Measurements from ENCODE around the gene C21orf58. TPM values are rescaled to one million over a fixed set of nuclear protein-coding genes. Genes with fewer than 3 reads are reported as not detected.

The C21orf58 gene
- total RNA-seq, 3 donors from 2014 or later, result 0.96 to 2.9 (median 2.6) TPM

- TF ChIP-seq POLR2AphosphoS5 (IDR thresholded peaks at IDR 0.05), result no peak
- TF ChIP-seq CTCF (IDR thresholded peaks at IDR 0.05), result no peak
- no peak for TF ChIP-seq POLR2A (IDR thresholded peaks at IDR 0.05)
- intact Hi-C loops (cut with DNase I; ENCODE audit: low total_unique reads), result no loop called here
- peaks cover 18% of the 10 kb centered on the region for H3K36me3 ChIP-seq
Observed at GRCh38 chr21:46356494-46357334, 33.0 kb upstream of the C21orf58 start.

GRCh38 chr21:46356005-46356338, 32.3 kb upstream of the C21orf58 start:
- TF ChIP-seq POLR2A (IDR thresholded peaks at IDR 0.05) (no peak), CTCF (IDR thresholded peaks at IDR 0.05) (no peak), POLR2AphosphoS5 (IDR thresholded peaks at IDR 0.05) (no peak)
- DNase-seq (ENCODE audit: low spot score in 2 of 2), result no peak
- Histone ChIP-seq H3K27me3 (no peaks in the 10 kb centered on the region), H3K4me3 (no peak overlapping the region), H3K4me1 (no peaks in the 10 kb centered on the region), H3K9me3 (no peaks in the 10 kb centered on the region), H3K27ac (no peak overlapping the region), H3K36me3 (peaks cover 18% of the 10 kb centered on the region)
- intact Hi-C loops (cut with DNase I; ENCODE audit: low total_unique reads), result no loop called here

More at GRCh38 chr21:46356494-46357334, 33.0 kb upstream of the C21orf58 start:
- no peaks in the 10 kb centered on the region for H3K27me3 ChIP-seq
- H3K4me3 ChIP-seq, result no peak overlapping the region
- no peak for DNase-seq (ENCODE audit: low spot score in 2 of 2)
- H3K9me3 ChIP-seq, result no peaks in the 10 kb centered on the region
- no peak overlapping the region for H3K27ac ChIP-seq
- no peaks in the 10 kb centered on the region for H3K4me1 ChIP-seq

- H3K36me3 ChIP-seq, result peaks cover 18% of the 10 kb centered on the region
- H3K4me3 ChIP-seq, result no peak overlapping the region
- H3K27me3 ChIP-seq, result no peaks in the 10 kb centered on the region
- H3K4me1 ChIP-seq, result no peaks in the 10 kb centered on the region
- no peak overlapping the region for H3K27ac ChIP-seq
- H3K9me3 ChIP-seq, result no peaks in the 10 kb centered on the region
- no peak for DNase-seq (ENCODE audit: low spot score in 2 of 2)
- intact Hi-C loops (cut with DNase I; ENCODE audit: low total_unique reads), result no loop called here
- TF ChIP-seq POLR2A (IDR thresholded peaks at IDR 0.05), result no peak
- TF ChIP-seq CTCF (IDR thresholded peaks at IDR 0.05), result no peak
- no peak for TF ChIP-seq POLR2AphosphoS5 (IDR thresholded peaks at IDR 0.05)
Observed at GRCh38 chr21:46355161-46356004, 31.7 kb upstream of the C21orf58 start.

GRCh38 chr21:46354518-46354917, 30.8 kb upstream of the C21orf58 start:
- Histone ChIP-seq H3K36me3 (peaks cover 18% of the 10 kb centered on the region), H3K27me3 (no peaks in the 10 kb centered on the region), H3K4me3 (no peak overlapping the region), H3K4me1 (no peaks in the 10 kb centered on the region), H3K9me3 (no peaks in the 10 kb centered on the region), H3K27ac (no peak overlapping the region)
- intact Hi-C loops (cut with DNase I; ENCODE audit: low total_unique reads), result no loop called here
- TF ChIP-seq CTCF (IDR thresholded peaks at IDR 0.05) (no peak), POLR2A (IDR thresholded peaks at IDR 0.05) (no peak), POLR2AphosphoS5 (IDR thresholded peaks at IDR 0.05) (no peak)
- DNase-seq (ENCODE audit: low spot score in 2 of 2), result no peak

GRCh38 chr21:46354046-46354445, 30.4 kb upstream of the C21orf58 start:
- Histone ChIP-seq H3K4me1 (no peaks in the 10 kb centered on the region), H3K4me3 (no peak overlapping the region), H3K9me3 (no peaks in the 10 kb centered on the region), H3K36me3 (peaks cover 20% of the 10 kb centered on the region), H3K27me3 (no peaks in the 10 kb centered on the region), H3K27ac (no peak overlapping the region)
- no peak for DNase-seq (ENCODE audit: low spot score in 2 of 2)
- intact Hi-C loops (cut with DNase I; ENCODE audit: low total_unique reads), result no loop called here
- TF ChIP-seq POLR2AphosphoS5 (IDR thresholded peaks at IDR 0.05) (no peak), POLR2A (IDR thresholded peaks at IDR 0.05) (no peak)

All from breast epithelium (tissue), 4 donors.